ENCODE results near the gene DNMT3A. TPM values are rescaled to one million over a fixed set of nuclear protein-coding genes. Genes with fewer than 3 reads are reported as not detected.

DNMT3A gene
- total RNA-seq, 1 donor from 2014 or later = 31.7 TPM

GRCh38 chr2:25240636-25241035 is 101.1 kb downstream of the DNMT3A start:
- DNase-seq (ENCODE audit: low read depth, low spot score) = no peak

DNA sequence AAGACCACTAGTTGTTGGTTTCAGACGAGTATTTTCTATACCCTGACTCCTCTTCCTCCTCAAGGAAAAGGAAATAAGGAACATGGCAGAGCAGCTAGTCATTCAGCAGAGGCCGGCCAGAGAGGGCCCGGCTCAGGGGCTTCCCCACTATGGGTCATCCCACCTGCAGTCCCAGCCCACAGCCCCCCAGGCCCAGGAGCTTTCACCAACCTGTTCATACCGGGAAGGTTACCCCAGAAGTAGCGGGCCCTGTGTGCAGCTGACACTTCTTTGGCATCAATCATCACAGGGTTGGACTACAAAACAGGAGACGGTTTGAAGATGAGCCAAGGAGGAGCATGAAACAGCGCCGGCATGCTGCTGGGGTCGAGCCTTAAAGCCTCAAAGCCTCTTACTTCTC is 102.8 kb downstream of the DNMT3A start:
- DNase-seq (ENCODE audit: low read depth, low spot score) = no peak

GRCh38 chr2:25237764-25238163 is 104.0 kb downstream of the DNMT3A start:
- no peak for DNase-seq (ENCODE audit: low read depth, low spot score)

- no peak for DNase-seq (ENCODE audit: low read depth, low spot score)
Measured at GRCh38 chr2:25236736-25237135, 105.0 kb downstream of the DNMT3A start.

- no peak for DNase-seq (ENCODE audit: low read depth, low spot score)
Measured at GRCh38 chr2:25234738-25235137, 107.0 kb downstream of the DNMT3A start.

DNA sequence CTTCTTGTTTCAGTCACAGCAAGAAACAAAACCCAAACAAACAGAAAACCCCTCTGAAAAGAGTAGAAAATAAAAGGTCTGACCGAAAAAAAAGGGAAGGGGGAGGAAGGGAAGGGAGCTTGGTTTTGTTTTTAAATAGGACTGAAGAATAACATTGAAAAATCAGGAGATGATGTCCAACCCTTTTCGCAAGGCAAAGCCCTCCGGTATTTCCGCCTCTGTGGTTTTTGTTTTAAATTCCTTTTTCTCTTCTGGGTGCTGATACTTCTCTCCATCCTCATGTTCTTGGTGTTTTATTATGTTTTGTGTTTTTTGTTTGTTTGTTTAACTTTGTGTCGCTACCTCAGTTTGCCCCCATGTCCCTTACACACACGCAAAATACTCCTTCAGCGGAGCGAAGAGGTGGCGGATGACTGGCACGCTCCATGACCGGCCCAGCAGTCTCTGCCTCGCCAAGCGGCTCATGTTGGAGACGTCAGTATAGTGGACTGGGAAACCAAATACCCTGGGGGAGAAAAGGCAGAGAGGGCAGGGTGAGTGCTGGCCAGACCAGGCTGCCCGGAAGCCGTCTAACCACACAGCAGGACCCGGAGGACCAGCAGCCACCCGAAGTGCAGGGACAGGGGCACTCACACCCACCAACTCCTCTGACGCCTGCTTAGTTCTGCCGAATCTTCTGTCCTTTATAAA is 107.7 kb downstream of the DNMT3A start:
- DNase-seq (ENCODE audit: low read depth, low spot score) = no peak

DNA sequence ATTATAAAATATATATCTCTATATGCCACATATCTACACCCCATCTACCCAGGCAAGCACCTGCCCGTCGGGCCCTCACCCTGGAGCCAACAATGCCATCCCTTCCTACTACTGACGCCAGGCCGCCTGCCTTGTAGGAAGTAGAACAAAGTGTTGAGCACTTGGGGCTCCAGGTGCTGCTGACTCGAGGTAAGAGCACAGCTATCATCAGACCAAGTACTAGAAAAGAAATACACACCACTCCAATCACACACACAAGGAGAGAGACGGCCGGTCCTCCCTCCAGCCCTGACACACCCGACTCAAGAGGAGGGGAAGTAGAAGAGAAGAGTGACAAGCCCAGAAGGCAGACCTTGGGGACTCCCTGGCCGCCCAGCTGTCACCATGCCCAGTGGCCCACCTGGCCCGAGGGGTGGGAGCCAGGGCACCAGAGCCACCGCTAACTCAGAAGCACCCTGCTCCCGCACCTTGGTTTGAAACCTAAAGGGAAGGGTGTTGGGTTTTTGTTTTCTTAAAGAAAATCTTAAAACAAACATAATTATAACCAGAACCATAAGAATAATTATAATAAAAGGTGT is 109.4 kb downstream of the DNMT3A start:
- DNase-seq (ENCODE audit: low read depth, low spot score) = no peak

DNA sequence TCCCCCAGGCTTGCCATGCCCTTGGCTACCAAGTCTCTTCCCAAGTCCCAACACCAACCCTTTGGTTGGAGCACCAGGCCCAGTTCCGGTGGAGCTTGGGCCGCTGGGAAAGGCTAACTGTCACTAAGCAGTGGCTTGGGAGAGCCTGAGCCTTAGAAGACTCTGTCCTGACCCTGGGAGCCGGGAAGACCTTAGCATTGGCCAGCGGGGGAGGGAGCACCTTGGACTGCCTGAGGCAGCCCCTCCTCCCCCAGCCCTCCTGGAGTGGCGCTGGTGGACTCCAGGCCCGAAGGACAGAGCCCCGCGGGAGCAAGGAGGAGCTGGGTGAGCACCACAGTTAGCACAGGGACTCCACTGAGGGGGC is 110.8 kb downstream of the DNMT3A start:
- no peak for DNase-seq (ENCODE audit: low read depth, low spot score)

DNA sequence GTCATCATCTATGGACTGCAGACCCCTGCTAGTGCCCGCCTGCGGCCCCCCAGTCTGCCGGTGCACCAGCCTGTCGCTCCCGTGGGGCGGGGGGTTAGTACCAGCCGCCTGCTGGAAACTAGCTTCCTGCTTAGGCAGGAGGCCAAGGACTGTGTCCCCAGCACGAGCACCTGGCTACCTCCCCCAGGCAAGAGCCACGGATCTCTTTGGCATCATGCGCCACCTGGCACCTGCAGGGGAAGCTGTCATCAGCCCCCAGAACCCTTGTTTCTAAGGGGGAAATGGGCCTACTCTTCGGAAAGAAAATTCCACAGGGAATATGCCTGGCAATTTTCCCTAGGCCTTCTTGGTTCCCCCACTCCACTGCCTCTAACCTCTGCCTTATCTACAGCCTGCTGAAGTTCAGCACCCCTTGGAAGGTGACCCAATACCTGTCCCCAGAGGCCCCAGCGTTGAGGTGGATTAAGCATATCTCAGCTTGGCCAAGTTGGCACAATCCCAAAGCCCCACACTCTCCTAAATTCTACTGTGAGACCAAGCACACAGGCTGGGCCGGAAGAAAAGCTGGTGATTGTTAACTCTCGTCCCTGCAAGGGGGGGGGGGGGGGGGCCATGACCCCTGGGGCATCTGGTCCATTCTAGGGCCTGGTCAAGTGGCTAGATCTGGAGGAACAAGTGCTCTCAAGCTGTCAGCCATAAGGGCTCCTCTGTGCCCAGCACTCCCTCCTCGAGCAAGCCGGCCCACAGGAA is 111.4 kb downstream of the DNMT3A start:
- DNase-seq (ENCODE audit: low read depth, low spot score) = no peak

GRCh38 chr2:25229279-25230197 is 112.2 kb downstream of the DNMT3A start:
- no peak for DNase-seq (ENCODE audit: low read depth, low spot score)

GRCh38 chr2:25228848-25229278 is 112.9 kb downstream of the DNMT3A start:
- peak; percentile 46 for DNase-seq (ENCODE audit: low read depth, low spot score)

- DNase-seq (ENCODE audit: low read depth, low spot score) = no peak
Measured at GRCh38 chr2:25227576-25227975, 114.1 kb downstream of the DNMT3A start.

DNA sequence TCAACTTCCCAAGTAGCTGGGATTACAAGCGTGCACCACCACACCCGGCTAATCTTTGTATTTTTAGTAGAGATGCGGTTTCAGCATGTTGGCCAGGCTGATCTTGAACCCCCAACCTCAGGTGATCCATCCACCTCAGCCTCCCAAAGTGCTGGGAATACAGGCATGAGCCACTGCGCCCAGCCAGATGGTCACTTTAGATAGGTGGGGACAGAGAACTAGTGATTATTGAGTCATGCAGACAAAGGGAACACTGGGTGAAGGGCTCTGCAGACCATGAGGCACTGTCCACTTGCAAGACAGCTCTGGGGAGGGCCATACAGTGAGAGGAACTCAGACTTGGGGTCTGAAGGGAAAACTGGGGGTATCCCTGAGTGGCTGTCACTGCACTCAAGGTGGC is 114.9 kb downstream of the DNMT3A start:
- no peak for DNase-seq (ENCODE audit: low read depth, low spot score)

DNA sequence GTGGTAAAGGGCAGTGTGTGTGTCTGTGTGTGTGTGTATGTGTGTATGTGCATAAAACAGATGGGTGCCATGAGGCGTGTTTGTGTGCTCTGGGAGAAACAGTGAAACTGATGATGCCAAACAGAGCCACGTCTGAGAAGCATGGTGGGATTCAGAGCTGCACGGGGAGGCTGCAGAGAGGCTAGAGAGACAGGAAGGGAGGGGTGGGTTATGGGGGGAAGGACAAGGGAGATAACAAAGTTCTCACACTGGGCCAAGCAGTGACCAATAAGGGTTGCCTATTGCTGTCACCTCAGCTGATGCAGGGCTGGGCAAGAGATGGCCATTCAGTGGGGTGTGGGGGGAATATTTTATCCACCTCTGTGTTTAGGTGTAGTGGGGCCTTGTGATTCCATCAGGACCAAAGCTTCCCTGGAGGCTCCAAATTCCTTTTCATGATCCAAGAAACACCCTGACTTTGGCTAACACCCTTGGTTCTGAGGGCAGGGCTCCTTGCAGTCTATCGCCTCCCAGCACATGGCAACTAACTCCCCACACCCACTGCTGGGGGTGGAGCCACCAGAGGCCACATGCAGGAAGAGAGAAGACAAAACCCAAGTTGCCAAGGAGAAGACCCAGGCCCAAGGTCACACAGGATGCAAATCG is 119.1 kb downstream of the DNMT3A start:
- no peak for DNase-seq (ENCODE audit: low read depth, low spot score)

GRCh38 chr2:25221579-25221978 is 120.1 kb downstream of the DNMT3A start:
- no peak for DNase-seq (ENCODE audit: low read depth, low spot score)

DNA sequence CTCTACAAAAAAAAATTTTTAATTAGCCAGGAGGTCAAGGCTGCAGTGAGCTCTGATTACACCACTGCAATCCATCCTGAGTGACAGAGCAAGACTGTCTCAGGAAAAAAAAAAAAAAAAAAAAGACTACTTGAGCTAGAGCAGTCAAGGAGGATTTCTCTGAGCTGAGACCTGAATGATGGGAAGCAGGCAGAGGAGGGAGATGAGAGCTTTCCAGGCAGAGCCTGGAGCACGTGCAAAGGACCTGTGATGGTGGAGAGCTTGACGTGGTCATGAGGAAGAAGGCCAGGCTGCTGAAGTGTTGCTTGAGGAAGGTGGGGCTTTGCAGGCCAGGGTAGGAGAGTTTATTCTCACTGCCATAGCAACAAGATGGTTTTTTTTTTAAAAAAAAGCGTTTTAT is 121.4 kb downstream of the DNMT3A start:
- DNase-seq (ENCODE audit: low read depth, low spot score) = no peak

GRCh38 chr2:25219621-25220020 is 122.1 kb downstream of the DNMT3A start:
- DNase-seq (ENCODE audit: low read depth, low spot score) = no peak

DNA sequence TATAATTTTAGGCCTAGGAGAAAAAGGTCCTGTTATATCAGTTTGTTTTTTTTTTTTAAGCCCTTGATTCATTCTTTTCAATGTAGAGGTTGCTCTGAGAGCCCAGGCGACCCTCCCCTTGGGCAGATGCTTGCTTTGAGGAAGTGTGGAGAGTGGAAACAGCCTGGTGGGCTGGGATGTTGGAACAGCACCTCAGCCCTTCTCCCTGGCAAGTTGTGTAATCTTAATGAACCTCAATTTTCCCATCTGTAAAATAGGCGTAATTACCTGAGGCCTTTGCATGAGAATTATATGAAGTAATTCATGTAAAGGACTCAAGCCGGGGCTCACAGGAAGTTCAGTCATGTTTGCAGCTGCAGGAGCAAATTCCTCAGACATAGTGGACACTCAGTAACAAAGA is 123.6 kb downstream of the DNMT3A start:
- DNase-seq (ENCODE audit: low read depth, low spot score) = no peak

- no peak for DNase-seq (ENCODE audit: low read depth, low spot score)
Measured at GRCh38 chr2:25215948-25216679, 125.6 kb downstream of the DNMT3A start.

DNA sequence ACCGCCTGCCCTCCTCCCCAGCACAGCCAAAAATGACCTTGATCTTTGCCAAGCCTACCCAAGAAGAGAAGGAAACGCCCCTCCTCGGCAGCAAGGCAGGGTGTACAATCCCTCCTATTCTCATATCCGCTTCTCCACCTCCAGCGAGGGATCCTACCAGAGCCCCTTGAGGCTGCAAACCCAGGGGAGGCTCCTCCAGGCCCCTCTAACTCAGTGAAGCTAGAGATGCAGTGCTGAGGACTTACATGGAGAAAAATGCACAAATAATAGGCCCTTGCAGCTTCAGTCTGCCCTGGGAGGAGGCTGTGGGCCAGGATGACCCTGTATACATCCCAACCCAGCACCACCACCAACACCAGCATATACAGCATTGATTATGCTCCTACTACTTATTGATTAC is 126.5 kb downstream of the DNMT3A start:
- no peak for DNase-seq (ENCODE audit: low read depth, low spot score)

DNA sequence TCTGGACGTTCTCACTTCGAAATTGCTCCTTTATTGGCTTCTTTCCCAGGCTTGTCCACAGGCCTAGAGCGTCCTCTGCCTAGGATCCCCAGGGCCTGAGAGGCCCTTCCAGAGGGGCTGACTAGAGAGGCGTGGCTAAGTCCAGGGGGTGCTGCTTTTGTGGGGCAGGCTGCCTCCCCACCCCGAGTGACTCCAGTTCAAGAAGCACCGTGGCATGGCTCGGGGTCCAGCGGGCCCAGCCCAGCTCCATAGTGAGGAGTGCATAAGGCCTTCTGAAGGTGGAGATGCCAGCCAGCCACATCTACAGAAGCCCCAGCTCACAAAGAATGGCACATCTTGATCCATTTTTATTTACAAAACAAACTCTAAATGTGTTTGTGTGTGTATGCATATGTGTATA is 128.5 kb downstream of the DNMT3A start:
- DNase-seq (ENCODE audit: low read depth, low spot score) = no peak

All from pulmonary artery endothelial cell (primary cell).